ENCODE results near the gene SPACA7.

- no peak for TF ChIP-seq CTCF (IDR thresholded peaks at IDR 0.05; ENCODE audit: insufficient read depth, low read length)
- TF ChIP-seq SPI1 (IDR thresholded peaks at IDR 0.05; ENCODE audit: borderline replicate concordance, low read depth), result no peak
- TF ChIP-seq POLR2AphosphoS5 (IDR thresholded peaks at IDR 0.05; ENCODE audit: low read depth), result no peak
These were observed 47.2 kb upstream of the SPACA7 start for GRCh38 chr13:112328936-112329335.

All from HL-60 (cell line).